ENCODE measurements around the gene ARHGAP15.

DNA sequence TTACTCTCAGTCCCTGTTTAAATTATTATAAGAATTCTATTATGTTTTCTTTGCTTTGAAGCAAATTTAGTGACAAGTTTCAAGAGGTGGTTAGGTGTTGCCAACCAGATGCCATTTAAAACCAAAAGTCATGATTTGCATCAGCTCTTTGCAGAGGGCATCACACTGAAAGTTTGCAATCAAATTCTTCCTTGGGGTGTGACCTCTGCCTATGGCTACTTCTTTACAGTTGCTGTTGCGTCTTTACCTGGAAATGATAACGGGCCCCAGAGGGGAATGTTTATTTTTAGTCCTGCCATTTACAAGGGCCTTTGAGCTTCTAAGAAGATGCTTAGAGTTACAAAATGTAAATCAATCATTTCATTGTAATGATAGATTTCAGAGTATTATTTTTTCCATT, 561.0 kb downstream of the ARHGAP15 start:
- TF ChIP-seq YY1 (IDR thresholded peaks at IDR 0.05; ENCODE audit: insufficient read depth, insufficient read length) (no peak), ZNF274 (IDR thresholded peaks at IDR 0.05; ENCODE audit: low read depth, low read length) (no peak)

Measured in NT2/D1 (cell line).